GM23338 (cell line): ENCODE data around the gene RIMS4. TPM values are rescaled to one million over a fixed set of nuclear protein-coding genes. Genes with fewer than 3 reads are reported as not detected.

ENCODE experiments used
- ATAC-seq: fragments of 200-7000 bp; cut with Tn5 transposase; 3 replicates; pipeline ENCODE4 v1.9.1; 2020
- DNase-seq: peaks from one replicate; pipeline ENCODE4 v3.0.0-alpha.2; 2015; ENCODE audit warnings: low spot score
- H2AFZ ChIP-seq: fragments of 200-600 bp; sonication (generic); 2 replicates; pipeline ENCODE4 v1.8.0; 2016; ENCODE audit warnings: antibody characterized with exemption, mild to moderate bottlenecking, moderate library complexity
- H3F3A ChIP-seq: fragments of 200-600 bp; sonication (generic); replicated peaks from 2 replicates; pipeline ENCODE4 v1.8.0; 2017; ENCODE audit warnings: antibody characterized with exemption, mixed run types, low read depth
- H3K27ac ChIP-seq: fragments of 200-600 bp; sonication (generic); 2 replicates; pipeline ENCODE4 v1.6.1; 2016; ENCODE audit warnings: low read depth
- H3K27me3 ChIP-seq: fragments of 200-600 bp; sonication (generic); 2 replicates; pipeline ENCODE4 v1.8.0; 2016; ENCODE audit warnings: mild to moderate bottlenecking, mixed run types, moderate library complexity; ENCODE audit not compliant: insufficient read depth
- H3K36me3 ChIP-seq: fragments of 200-600 bp; sonication (generic); 2 replicates; pipeline ENCODE4 v1.8.0; 2016; ENCODE audit warnings: mild to moderate bottlenecking; ENCODE audit not compliant: insufficient read depth
- H3K4me1 ChIP-seq: fragments of 200-600 bp; sonication (generic); 2 replicates; pipeline ENCODE4 v1.8.0; 2016; ENCODE audit warnings: mild to moderate bottlenecking, moderate library complexity; ENCODE audit not compliant: insufficient read depth
- H3K4me2 ChIP-seq: fragments of 200-600 bp; sonication (generic); 2 replicates; pipeline ENCODE4 v1.7.1; 2017; ENCODE audit warnings: mixed run types
- H3K4me3 ChIP-seq: fragments of 200-600 bp; sonication (generic); 2 replicates; pipeline ENCODE4 v1.6.1; 2016; ENCODE audit warnings: mixed run types
- H3K79me2 ChIP-seq: fragments of 200-600 bp; sonication (generic); replicated peaks from 2 replicates; pipeline ENCODE4 v1.8.0; 2017; ENCODE audit warnings: mild to moderate bottlenecking; ENCODE audit not compliant: insufficient read depth
- H3K9me2 ChIP-seq: fragments of 200-600 bp; sonication (generic); 2 replicates; pipeline ENCODE4 v1.8.0; 2017; ENCODE audit not compliant: insufficient read depth
- H4K20me1 ChIP-seq: fragments of 200-600 bp; sonication (generic); replicated peaks from 2 replicates; pipeline ENCODE4 v1.8.0; 2017; ENCODE audit warnings: mild to moderate bottlenecking; ENCODE audit not compliant: insufficient read depth
- H3K27ac Mint-ChIP-seq: 2 replicates; pipeline ENCODE4 v1.8.0; 2020; ENCODE audit warnings: inconsistent platforms, mild to moderate bottlenecking, moderate library complexity, mixed read lengths
- H3K27me3 Mint-ChIP-seq: 3 replicates; pipeline ENCODE4 v1.8.0; 2022; ENCODE audit warnings: low read depth, mild to moderate bottlenecking, moderate library complexity, mixed read lengths, inconsistent platforms; ENCODE audit not compliant: insufficient read depth, poor library complexity
- H3K36me3 Mint-ChIP-seq: 3 replicates; pipeline ENCODE4 v1.8.0; 2021; ENCODE audit warnings: low read depth, mild to moderate bottlenecking, inconsistent platforms, moderate library complexity, mixed read lengths
- H3K4me1 Mint-ChIP-seq: 3 replicates; pipeline ENCODE4 v1.8.0; 2020; ENCODE audit warnings: mild to moderate bottlenecking, inconsistent platforms, mixed read lengths
- H3K4me3 Mint-ChIP-seq: 3 replicates; pipeline ENCODE4 v1.8.0; 2021; ENCODE audit warnings: moderate library complexity, mild to moderate bottlenecking, inconsistent platforms, mixed read lengths
- H3K9me3 Mint-ChIP-seq: 3 replicates; pipeline ENCODE4 v1.8.0; 2020; ENCODE audit warnings: moderate library complexity, mild to moderate bottlenecking, inconsistent platforms, mixed read lengths
- CREB1 ChIP-seq: fragments of 250-450 bp; sonication (Bioruptor Pico); IDR thresholded peaks from 2 replicates; pipeline ENCODE4 v1.5.0; 2020; ENCODE audit warnings: low read depth, mild to moderate bottlenecking, moderate library complexity
- EZH2phosphoT487 ChIP-seq: fragments of 200-600 bp; sonication (generic); IDR thresholded peaks from one replicate; pipeline ENCODE4 v1.8.1; 2018; ENCODE audit warnings: antibody characterized with exemption; ENCODE audit not compliant: unreplicated experiment
- JUNB ChIP-seq: IDR thresholded peaks from one replicate; pipeline ENCODE4 v1.6.1; 2016; ENCODE audit warnings: antibody characterized with exemption; ENCODE audit not compliant: unreplicated experiment
- STAT1 ChIP-seq: IDR thresholded peaks from one replicate; pipeline ENCODE4 v1.6.1; 2016; ENCODE audit warnings: antibody characterized with exemption; ENCODE audit not compliant: unreplicated experiment
- polyA plus RNA-seq: library from polyadenylated mRNA; unstranded; fragments of >200 nt; fragmentation: Nextera tagmentation; extraction: Ambion mirVana; gene quantifications from 2 replicates; pipeline ENCODE4 v1.2.1, GENCODE V29; 2016
- total RNA-seq: library from RNA; depleted of rRNA; stranded (reverse); fragments of >200 nt; shearing (Covaris generic); gene quantifications from 2 replicates; pipeline ENCODE4 v1.2.3, GENCODE V29; 2014
- TF ChIP-seq, protein P1 (sequence below): IDR thresholded peaks from one replicate; pipeline ENCODE4 v1.6.1; 2018; ENCODE audit warnings: antibody characterized with exemption; ENCODE audit not compliant: unreplicated experiment
- TF ChIP-seq, protein P2 (sequence below): fragments of 250-450 bp; sonication (Bioruptor Pico); IDR thresholded peaks from 2 replicates; pipeline ENCODE4 v1.5.0; 2020; ENCODE audit warnings: mild to moderate bottlenecking, moderate library complexity
- TF ChIP-seq, protein P3 (sequence below), 2 experiments: fragments of 200-600 bp in 1 of 2; sonication (generic) in 1 of 2; conservative IDR thresholded peaks; 2 replicates each; pipeline versions ENCODE4 v1.5.1 to v1.6.1; 2016 to 2017; ENCODE audit warnings: antibody characterized with exemption in 2 of 2, low read depth in 2 of 2, mild to moderate bottlenecking in 2 of 2, moderate library complexity in 1 of 2

RIMS4 gene
- total and polyA plus RNA-seq, 2 experiments from 2014 or later: 3.5 to 39.7 TPM

DNA sequence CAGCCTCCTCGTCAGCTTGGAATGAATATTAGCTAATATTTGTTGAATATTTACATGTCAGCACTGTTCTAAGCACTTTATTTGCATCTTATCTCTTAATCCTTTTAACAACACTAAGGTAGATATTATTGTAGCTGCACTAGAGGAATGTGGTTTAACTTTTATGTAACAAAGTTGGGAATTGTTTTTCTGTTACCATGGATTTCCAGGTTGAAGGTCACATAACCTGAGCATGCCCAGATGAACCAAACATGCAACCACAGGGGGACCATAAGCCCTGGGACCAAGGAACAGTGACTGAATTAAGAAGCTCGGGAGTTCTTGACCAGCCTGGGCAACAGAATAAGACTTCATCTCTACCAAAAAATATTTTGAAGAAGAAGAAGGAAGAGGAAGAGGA lies 46.1 kb upstream of the RIMS4 start (continued):
- TF ChIP-seq, protein P1, sequence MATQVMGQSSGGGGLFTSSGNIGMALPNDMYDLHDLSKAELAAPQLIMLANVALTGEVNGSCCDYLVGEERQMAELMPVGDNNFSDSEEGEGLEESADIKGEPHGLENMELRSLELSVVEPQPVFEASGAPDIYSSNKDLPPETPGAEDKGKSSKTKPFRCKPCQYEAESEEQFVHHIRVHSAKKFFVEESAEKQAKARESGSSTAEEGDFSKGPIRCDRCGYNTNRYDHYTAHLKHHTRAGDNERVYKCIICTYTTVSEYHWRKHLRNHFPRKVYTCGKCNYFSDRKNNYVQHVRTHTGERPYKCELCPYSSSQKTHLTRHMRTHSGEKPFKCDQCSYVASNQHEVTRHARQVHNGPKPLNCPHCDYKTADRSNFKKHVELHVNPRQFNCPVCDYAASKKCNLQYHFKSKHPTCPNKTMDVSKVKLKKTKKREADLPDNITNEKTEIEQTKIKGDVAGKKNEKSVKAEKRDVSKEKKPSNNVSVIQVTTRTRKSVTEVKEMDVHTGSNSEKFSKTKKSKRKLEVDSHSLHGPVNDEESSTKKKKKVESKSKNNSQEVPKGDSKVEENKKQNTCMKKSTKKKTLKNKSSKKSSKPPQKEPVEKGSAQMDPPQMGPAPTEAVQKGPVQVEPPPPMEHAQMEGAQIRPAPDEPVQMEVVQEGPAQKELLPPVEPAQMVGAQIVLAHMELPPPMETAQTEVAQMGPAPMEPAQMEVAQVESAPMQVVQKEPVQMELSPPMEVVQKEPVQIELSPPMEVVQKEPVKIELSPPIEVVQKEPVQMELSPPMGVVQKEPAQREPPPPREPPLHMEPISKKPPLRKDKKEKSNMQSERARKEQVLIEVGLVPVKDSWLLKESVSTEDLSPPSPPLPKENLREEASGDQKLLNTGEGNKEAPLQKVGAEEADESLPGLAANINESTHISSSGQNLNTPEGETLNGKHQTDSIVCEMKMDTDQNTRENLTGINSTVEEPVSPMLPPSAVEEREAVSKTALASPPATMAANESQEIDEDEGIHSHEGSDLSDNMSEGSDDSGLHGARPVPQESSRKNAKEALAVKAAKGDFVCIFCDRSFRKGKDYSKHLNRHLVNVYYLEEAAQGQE: no peak
- TF ChIP-seq CREB1: no peak
- TF ChIP-seq JUNB: no peak
- TF ChIP-seq, protein P2, sequence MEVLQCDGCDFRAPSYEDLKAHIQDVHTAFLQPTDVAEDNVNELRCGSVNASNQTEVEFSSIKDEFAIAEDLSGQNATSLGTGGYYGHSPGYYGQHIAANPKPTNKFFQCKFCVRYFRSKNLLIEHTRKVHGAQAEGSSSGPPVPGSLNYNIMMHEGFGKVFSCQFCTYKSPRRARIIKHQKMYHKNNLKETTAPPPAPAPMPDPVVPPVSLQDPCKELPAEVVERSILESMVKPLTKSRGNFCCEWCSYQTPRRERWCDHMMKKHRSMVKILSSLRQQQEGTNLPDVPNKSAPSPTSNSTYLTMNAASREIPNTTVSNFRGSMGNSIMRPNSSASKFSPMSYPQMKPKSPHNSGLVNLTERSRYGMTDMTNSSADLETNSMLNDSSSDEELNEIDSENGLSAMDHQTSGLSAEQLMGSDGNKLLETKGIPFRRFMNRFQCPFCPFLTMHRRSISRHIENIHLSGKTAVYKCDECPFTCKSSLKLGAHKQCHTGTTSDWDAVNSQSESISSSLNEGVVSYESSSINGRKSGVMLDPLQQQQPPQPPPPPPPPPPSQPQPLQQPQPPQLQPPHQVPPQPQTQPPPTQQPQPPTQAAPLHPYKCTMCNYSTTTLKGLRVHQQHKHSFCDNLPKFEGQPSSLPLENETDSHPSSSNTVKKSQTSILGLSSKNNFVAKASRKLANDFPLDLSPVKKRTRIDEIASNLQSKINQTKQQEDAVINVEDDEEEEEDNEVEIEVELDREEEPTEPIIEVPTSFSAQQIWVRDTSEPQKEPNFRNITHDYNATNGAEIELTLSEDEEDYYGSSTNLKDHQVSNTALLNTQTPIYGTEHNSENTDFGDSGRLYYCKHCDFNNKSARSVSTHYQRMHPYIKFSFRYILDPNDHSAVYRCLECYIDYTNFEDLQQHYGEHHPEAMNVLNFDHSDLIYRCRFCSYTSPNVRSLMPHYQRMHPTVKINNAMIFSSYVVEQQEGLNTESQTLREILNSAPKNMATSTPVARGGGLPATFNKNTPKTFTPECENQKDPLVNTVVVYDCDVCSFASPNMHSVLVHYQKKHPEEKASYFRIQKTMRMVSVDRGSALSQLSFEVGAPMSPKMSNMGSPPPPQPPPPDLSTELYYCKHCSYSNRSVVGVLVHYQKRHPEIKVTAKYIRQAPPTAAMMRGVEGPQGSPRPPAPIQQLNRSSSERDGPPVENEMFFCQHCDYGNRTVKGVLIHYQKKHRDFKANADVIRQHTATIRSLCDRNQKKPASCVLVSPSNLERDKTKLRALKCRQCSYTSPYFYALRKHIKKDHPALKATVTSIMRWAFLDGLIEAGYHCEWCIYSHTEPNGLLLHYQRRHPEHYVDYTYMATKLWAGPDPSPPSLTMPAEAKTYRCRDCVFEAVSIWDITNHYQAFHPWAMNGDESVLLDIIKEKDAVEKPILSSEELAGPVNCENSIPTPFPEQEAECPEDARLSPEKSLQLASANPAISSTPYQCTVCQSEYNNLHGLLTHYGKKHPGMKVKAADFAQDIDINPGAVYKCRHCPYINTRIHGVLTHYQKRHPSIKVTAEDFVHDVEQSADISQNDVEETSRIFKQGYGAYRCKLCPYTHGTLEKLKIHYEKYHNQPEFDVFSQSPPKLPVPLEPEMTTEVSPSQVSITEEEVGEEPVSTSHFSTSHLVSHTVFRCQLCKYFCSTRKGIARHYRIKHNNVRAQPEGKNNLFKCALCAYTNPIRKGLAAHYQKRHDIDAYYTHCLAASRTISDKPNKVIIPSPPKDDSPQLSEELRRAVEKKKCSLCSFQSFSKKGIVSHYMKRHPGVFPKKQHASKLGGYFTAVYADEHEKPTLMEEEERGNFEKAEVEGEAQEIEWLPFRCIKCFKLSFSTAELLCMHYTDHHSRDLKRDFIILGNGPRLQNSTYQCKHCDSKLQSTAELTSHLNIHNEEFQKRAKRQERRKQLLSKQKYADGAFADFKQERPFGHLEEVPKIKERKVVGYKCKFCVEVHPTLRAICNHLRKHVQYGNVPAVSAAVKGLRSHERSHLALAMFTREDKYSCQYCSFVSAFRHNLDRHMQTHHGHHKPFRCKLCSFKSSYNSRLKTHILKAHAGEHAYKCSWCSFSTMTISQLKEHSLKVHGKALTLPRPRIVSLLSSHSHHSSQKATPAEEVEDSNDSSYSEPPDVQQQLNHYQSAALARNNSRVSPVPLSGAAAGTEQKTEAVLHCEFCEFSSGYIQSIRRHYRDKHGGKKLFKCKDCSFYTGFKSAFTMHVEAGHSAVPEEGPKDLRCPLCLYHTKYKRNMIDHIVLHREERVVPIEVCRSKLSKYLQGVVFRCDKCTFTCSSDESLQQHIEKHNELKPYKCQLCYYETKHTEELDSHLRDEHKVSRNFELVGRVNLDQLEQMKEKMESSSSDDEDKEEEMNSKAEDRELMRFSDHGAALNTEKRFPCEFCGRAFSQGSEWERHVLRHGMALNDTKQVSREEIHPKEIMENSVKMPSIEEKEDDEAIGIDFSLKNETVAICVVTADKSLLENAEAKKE (CRISPR knock-in tag): no peak

DNA sequence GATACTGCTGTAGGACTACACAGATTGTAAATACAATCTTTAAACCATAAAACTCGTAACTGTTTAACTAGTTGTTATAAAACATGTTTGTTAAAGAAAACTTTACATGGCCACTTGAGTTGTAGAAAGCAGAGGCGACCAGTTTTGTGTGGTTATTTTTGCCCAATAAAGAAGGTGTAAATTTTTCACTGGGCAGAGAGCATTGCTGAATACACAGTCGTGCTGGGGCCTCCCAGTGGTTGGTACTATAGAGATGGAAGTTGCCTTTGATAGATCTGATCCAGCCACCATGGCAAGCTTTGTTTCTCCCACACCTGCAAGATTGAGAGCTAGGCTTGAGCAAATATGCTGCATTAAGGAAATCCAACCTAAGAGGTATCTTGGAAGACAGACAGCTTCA lies 41.2 kb upstream of the RIMS4 start:
- peaks cover 1% of the 10 kb centered on the region for H3K27me3 Mint-ChIP-seq
- no peak overlapping the region for H3K4me3 Mint-ChIP-seq
- Histone ChIP-seq H3K9me2 (no peaks in the 10 kb centered on the region), H2AFZ (peak overlapping the region; percentile 35; the same call in 1 of the 2 replicates), H3K27me3 (no peaks in the 10 kb centered on the region), H4K20me1 (no peaks in the 10 kb centered on the region), H3K4me1 (peaks cover 9% of the 10 kb centered on the region), H3F3A (no peaks in the 10 kb centered on the region), H3K36me3 (no peaks in the 10 kb centered on the region), H3K27ac (no peak overlapping the region), H3K4me2 (peak overlapping the region; percentile 15; the same call in 1 of the 2 replicates), H3K4me3 (no peak overlapping the region), H3K79me2 (no peaks in the 10 kb centered on the region)
- no peak for DNase-seq
- H3K27ac Mint-ChIP-seq: no peak overlapping the region
- peak; percentile 73; the same call in 2 of the 3 replicates for ATAC-seq
- H3K9me3 Mint-ChIP-seq: peaks cover 5% of the 10 kb centered on the region; the same call in 2 of the 3 replicates
- H3K4me1 Mint-ChIP-seq: peaks cover 19% of the 10 kb centered on the region
- no peaks in the 10 kb centered on the region for H3K36me3 Mint-ChIP-seq
- TF ChIP-seq, protein P3, sequence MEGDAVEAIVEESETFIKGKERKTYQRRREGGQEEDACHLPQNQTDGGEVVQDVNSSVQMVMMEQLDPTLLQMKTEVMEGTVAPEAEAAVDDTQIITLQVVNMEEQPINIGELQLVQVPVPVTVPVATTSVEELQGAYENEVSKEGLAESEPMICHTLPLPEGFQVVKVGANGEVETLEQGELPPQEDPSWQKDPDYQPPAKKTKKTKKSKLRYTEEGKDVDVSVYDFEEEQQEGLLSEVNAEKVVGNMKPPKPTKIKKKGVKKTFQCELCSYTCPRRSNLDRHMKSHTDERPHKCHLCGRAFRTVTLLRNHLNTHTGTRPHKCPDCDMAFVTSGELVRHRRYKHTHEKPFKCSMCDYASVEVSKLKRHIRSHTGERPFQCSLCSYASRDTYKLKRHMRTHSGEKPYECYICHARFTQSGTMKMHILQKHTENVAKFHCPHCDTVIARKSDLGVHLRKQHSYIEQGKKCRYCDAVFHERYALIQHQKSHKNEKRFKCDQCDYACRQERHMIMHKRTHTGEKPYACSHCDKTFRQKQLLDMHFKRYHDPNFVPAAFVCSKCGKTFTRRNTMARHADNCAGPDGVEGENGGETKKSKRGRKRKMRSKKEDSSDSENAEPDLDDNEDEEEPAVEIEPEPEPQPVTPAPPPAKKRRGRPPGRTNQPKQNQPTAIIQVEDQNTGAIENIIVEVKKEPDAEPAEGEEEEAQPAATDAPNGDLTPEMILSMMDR (conservative IDR thresholded peaks at IDR 0.05; ENCODE audit: low read depth in 2 of 2): 0 out of 4 replicates have a peak, but pooled peaks of 1 of the 2 experiments have one; percentile 12
- TF ChIP-seq EZH2phosphoT487: no peak
- no peak for TF ChIP-seq STAT1
